Renal pelvis (tissue), 4 donors: ENCODE results near the gene KCNV2. TPM values are rescaled to one million over a fixed set of nuclear protein-coding genes. Genes with fewer than 3 reads are reported as not detected.

Source experiments
- DNase-seq: peaks from one replicate; pipeline ENCODE4 v3.0.0-alpha.2; 2013
- polyA plus RNA-seq, 3 donors: library from polyadenylated mRNA; unstranded; fragments of 120-200 nt; gene quantifications; one replicate each; pipeline ENCODE4 v1.2.1, GENCODE V29; 2013; ENCODE audit not compliant: insufficient read length in 3 of 3

Gene KCNV2
- polyA plus RNA-seq, 3 donors: 0.10 to 0.31 (median 0.26) TPM

DNA sequence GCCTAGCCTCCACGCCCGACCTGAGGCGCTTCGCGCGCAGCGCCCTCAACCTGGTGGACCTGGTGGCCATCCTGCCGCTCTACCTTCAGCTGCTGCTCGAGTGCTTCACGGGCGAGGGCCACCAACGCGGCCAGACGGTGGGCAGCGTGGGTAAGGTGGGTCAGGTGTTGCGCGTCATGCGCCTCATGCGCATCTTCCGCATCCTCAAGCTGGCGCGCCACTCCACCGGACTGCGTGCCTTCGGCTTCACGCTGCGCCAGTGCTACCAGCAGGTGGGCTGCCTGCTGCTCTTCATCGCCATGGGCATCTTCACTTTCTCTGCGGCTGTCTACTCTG, 1.4 kb downstream of the KCNV2 start:
- DNase-seq: no peak

DNA sequence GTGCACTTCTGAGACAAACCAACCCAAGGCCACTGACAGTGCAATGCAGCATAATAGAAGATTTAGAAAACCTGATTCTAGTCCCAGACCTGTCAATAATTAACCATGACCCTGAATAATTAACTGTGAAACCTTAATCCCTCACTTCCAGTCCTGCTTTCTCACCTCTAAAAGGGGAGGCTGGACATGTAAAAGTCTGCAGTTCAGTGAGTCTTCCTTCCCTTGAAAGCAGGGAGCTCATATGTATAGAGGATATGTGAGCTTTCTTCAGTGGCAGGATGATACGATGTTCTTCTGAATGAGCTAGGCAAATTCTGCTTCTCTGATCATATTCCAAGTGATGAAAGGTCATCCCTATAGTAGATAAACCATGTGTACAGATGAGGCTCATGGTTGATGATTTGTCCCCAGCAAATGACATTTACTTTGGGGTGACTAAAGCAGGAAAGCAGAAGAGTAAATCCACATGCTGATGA, 2.9 kb downstream of the KCNV2 start:
- DNase-seq: no peak

DNA sequence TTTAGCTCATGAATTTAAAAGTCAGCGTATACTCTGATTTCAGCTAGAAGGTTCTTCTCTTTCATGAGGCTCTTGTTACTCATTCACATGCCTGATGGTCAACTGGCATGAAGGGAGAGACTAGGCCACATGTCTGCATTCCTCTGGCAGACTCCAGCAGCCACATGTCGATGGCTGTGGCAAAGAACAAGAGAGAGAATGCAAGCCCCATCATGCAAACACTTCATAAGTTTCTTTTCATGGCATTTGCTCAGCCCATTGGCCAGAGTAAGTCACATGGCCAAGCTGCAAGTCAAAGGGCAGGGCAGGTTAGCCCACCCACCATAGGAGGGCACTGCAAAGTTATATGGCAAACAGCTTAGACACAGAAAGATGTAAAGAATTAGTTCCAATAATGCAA, 5.4 kb downstream of the KCNV2 start:
- peak; percentile 48 for DNase-seq

DNA sequence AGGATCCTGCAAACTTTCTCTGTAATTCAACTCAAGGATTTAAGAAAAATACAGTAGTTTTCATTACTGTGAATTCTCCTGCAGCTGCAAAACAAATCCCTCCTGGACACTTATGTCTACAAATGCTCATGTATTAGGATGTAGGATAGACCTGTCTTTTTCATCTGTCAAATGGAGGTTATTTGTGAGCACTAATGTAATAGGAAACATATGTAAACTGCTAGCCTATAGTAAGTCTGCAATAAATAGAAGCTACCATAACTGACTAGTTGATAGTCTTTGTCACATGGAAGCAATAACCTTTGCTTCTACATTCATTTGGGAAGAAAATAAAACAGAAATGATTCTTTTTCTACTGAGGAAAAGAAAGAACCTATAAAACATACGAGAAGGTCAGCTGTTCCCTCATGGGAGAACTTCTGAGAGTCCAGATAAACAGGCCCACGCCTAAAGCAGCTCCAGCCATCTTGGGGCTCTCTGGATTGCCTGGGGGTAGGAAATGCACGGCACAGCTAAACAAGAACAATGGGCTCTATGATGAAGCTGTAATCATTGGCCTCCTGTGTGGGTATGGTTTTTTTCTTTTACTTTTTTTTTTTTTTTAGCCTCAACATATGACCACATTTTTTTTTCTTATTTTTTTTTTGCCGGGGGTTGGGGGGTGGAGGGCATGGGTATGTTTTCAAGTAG, 6.2 kb downstream of the KCNV2 start:
- no peak for DNase-seq

DNA sequence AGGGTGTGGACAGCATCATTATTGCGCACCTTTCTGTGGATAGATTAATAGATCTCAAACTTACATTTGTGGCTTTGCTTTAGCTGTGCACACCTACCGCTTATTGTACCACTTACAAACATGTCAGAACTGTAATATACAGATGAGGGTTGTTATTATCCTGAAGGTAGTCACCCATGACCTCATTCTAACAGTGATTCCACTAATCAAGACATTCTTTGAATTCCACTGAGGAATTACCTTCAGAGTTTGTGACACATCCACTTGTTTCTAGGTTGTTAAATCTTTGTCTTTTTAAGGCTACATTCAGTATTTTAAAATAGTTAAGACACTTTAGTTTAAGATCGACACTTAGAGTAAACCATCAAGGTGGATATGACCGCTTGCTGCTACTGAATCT, 7.8 kb downstream of the KCNV2 start:
- no peak for DNase-seq

DNA sequence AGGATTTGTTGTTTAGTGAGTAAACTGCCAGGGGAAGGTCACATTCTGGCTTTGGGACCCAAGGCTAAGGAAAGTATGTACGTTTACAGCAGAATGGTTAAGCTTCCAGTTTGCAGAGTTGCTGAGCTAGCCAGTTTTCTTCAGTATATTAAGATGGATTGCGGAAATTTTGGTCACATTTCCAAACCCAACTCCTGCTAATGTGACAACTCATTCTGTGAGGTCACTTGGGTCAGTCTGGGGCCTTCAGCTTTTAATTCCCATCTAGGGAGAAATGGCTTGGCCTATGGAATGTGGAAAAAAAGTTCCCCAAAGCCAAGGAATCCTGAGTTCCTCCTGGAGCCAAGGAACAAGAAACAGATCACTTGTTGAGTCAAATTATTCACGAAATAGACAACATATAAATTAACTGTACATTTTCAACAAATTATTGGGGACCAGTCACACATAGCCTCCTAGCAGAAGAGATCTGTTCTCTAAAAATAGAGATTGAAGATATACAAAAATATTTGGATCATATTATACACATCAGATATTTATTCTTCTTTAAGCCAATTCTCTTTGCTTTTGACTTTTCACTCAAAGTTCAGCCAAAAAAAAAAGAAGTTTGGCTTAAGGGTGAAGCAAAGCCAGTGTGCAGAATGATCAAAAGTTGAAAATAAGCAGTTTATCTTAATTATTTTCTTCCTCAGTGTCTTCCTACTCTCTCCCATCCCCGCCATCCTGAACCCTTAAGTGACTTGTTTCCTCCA, 8.8 kb downstream of the KCNV2 start:
- DNase-seq: peak; percentile 43

DNA sequence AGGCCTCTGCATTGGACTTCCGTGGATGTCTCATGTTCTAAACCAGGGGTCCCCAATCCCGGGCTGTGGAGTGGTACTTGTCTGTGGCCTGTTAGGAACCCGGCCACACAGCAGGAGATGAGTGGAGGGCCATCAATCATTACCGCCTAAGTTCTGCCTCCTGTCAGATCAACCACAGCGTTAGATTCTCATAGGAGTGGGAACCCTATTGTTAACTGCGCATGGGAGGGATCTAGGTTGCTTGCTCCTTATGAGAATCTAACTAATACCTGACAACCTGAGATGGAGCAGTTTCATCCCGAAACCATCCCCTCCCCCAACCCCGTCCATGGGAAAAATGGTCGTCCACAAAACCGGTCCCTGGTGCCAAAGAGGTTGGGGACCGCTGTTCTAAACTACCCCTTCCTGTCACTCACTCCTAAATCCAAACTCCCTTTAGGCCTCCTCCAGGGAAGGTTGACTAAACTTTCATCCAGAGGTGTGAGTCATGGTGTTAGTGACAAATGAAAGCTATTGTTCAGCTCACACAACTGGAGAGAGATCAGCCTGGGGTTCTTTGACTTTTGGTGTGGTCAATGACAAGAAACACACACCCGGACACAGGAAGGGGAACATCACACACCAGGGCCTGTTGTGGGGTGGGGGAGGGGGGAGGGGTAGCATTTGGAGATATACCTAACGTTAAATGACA, 9.5 kb downstream of the KCNV2 start:
- DNase-seq: no peak

DNA sequence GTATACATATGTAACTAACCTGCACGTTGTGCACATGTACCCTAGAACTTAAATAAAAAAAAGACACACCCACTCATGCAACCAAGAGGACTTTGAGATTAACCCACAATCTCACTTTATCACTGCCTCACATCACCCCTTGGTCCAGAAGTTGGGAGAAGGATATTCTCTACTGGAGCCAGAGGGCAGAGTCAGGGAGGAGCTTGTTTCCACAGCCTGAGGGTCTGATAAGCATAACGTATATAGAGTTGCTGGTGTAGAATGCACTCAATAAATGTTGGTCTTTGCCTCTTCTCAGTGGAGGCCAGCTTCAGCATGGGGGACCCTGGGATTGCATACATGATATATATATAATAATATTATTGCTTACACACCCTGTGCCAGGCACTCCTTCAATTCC, 10.1 kb downstream of the KCNV2 start:
- DNase-seq: no peak

DNA sequence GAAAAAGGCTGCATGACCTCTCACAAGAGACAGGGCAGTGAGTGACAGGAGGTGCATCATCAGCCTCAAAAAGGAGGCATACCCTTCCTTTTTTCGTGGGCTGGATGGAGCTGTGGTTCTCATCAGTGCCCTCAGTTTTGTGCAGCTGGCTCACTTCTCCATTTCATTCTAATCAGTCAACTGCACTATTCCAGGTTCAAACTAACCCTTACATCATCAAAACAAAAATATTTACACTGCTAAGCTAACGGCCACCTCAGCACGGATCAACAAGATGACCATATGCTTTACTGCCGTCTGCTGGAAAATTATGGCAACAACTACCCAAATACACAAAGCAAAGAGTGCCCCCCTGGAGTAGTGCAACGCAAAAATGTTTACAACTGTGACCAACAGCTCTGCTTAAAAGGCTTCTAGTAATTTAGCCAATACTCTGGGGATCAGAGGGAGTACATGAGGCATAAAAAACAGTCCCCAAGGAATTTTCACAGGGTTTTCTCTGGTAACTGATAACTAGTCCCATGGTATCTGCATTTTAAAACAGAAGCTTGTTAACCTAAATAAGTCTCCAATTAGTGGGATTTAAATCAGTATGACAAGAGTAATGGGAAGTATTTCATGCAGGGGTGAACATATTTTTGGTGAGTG, 10.8 kb downstream of the KCNV2 start:
- DNase-seq: peak; percentile 75

DNA sequence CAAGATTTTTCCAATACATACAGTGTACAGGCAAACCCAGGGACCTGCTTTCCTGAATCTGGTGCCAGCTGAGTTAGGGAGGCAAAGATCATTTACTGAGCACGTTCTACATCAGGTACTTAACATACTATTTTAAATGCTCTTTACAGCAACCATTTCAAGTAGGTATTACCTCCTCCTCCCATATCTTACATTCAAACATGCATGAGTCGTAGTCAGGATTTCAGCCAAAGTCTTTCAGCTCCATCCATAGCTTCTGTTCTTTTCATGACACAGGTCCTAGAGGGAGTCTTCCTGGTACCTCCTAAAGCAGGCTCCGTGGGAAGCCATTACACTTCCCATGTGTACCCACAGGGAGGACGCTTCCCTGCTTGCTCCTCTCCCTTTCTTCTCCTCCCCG, 11.7 kb downstream of the KCNV2 start:
- DNase-seq: no peak

DNA sequence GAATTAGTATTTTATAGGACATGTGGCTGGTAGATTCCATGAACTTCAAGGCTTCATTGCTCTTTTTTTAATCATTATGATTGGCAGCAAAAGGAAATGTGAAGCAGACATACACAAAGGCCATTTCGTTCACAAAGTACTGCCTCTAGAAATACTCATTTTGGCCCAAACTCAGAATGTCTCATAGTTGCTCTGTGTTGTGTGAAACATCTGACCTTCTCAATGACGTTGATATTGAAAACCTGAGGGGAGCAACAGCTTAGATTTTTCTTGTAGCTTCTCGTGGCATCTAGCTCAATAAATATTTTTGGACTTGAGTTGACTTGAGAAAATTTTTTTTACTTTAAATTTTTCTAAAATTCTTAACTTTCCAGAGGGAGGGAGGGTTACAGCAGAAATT, 12.4 kb downstream of the KCNV2 start:
- DNase-seq: no peak

DNA sequence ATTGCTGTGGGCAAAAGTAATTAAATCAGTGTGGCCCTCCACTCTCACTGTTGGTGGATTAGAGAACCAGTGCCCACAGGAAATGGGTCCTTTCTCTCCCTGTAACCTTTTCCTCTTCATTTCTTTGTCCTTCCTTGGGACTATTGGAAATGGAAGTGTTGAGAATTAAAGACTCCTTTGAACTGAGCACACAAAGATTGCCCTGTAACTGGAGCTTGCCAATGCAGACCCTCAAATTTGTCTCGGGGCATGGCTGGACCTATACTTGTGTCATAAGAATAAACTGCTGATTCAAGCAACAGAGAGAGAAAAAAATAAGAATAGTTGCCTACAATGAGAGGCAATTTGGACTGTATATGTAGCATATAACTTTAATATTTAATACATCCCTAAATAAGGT, 13.7 kb downstream of the KCNV2 start:
- DNase-seq: no peak

DNA sequence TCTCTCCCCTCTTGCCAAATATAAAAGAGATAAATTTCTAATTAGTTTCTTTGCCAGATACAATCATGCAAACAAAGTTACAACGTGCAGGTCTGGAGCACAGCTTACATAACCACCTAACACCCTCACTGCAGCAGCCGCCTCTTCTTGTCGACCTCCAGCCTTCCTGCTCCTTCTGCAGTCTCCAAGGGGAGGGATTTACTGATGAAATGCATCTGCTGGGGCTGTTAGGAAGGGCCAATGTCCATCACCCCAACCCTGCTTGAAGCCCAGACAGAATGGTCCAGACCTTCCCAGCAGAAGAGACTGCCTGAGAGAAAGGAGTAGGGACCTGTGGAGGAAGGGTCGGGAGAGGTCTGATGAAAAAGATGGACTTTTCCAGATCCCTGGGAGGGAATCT, 15.2 kb downstream of the KCNV2 start:
- no peak for DNase-seq

DNA sequence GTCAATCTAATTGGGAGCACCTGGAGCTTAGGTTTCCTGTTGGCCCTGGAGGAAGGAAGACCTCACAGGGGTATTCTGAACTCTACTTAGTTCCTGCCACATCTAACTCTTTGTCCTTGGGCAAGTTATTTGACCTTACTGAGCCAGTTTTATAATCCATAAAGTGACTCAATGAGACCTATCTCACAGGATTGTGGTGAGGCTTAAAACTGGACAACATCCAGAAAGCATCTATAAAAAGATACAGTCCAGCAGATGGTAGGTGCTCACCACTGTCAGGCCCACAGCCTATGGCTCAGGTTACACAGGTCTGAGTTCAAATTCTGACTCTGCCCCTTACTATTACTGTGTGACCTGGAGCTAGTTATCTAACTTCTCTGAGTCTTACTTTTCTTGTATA, 23.3 kb downstream of the KCNV2 start:
- no peak for DNase-seq

DNA sequence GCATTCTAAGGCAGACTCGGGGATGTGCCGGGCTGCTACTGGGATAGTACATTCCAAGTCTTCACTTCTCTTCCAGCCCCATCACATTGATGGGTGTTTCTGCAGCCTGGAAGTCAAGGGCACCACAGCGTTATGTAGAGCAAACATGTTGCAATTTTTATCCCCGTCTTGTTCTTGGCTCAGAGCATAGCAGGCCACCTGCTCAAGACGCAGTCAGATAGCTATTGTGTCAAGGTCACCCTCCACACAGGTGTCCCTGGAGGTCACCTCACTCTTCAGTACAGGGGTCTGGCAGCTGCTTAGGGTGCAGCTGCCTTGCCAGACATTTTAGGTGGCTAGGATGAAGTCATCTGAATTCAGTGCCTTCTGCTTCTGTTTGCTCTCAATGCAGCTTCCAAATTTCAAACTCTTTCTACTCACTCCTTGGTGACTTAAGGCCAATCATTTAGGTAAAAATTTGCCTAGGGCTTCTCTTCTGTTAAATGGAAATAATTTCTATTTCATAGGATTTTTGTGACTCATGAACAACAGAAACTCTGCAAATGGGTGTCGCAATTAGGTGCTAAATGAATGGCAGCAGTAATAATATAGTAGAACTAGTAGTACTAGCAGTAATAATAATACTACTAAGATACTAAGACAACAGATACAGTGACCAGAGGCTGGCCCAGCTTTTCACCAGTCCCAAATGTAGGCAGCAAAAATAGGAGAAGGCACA, 24.3 kb downstream of the KCNV2 start:
- DNase-seq: no peak

DNA sequence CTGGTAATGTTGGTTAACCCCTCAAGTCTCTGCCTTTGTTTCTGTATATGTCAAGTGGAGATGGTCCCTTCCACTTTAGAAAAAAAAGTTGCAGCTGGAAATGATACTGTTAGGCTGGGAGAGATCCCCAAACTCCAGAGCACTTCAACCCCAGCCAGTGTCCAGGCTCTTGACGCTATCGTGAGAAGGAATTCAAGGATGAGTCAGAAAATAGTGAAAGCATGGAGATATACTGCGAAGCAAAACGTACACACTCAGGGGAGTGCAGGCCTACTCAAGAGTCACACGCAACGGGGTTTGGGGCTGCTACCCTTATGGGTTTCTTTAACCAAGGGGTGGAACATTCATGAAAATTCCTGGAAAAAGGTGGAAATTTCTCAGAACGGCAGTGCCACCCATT, 24.9 kb downstream of the KCNV2 start:
- DNase-seq: no peak

DNA sequence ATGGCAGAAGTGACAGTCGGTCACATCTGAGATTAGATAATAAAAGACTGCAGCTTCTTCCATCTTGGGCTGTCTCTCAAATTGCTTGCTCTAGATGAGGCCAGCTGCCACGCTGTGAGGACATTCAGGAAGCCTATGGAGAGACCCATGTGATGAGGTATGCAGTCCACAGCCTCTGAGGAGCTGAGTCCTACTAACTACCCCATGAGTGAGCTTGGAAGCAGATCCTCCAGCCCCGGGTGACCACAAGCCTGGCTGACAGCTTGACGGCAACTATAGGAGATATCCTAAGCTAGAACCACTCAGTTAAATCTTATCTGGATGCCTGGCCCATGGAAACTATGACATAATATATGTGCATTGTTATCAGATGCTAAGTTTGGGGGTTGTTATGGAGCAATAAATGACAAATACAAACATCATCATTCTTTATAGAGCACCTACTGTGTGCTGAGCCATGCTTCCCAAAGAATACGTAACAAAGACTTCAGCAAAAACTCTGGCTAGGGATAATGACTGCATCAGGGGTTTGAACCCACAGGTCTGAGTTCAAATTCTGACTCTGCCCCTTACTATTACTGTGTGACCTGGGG, 26.7 kb downstream of the KCNV2 start:
- no peak for DNase-seq

DNA sequence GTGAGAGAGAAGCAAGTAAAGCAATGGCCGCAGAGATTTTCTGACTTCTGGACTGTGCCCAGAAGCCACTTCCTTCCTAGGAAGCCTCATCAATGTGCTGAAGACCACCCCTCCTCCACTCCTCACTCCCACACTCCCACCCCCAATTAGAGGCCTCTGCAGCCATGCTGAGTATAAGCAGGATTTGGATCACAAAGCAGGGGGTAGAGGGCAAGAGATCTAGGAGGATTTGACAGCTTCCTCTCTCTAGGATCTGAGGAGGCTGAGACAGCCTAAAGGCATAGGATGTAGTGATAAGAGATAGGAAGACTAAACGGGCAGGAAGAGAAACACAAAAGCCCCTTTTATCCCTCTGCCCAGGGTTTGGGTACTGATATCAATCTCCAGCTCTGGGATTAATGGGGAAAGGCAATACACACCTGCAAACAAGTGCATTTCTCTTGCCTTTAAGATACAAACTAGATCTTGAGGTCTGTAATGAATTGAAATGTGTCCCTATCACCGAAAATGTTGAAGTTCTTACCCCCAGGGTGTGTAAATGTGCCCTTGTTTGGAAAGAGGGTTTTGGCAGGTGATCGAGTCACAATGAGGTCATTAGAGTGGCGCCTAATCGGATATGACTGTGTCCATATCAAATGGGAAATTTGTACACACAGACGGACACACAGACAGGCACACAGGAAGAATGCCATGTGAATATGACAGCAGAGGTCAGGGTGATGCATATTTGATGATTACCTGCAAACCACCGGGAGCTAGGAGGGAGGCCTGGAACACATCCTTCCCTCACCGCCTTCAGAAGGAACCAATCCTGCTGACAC, 28.5 kb downstream of the KCNV2 start:
- DNase-seq: no peak

DNA sequence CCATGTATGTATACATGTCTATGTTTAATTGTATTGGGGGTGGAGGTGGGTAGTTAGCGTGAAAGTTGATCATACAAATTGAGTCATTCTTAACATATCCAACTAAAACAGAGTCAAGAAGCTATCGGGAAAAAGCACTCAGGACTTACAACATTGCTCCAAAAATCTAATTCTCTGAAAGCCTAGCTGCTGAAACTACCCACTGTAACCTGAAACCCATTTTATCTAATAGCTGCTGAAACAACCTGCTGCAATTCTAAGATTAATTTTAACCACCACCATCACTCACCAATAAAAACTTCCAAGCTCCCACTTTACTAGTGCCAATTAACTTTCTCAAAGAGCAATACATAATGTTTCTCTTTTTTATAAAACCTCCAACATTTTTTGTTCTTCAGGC, 32.2 kb downstream of the KCNV2 start:
- DNase-seq: no peak

DNA sequence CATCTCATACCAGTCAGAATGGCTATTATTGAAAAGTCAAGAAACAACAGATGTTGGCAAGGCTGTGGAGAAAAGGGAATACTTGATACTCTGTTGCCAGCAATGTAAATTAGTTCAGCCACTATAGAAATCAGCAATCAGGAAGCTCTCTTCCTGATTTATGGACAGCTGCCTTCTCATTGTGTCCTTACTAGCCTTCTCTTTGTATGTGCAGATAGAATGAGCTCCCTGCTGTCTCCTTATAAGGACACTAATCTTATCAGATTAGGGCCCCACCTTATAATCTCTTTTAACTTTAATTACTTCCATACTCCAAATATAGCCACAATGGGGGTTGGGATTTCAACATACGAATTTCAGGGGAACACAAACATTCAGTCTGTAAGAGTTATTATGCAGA, 38.0 kb downstream of the KCNV2 start:
- DNase-seq: no peak
